ENCODE measurements around the gene RAB3A.
A peak's percentile ranks its signal among the peaks of the same experiment; 100 is the strongest.

The RAB3A gene

GRCh38 chr19:18203863-18204393, at the start of gene RAB3A:
TSS of gene RAB3A (minus strand) at chr19:18204042. CDS start at chr19:18202740, 1,302 bp downstream.
- peak; percentile 99 for DNase-seq

GRCh38 chr19:18253130-18253529, 49.3 kb upstream of the RAB3A start:
- no peak for DNase-seq

- DNase-seq: no peak
These were observed 48.5 kb upstream of the RAB3A start for GRCh38 chr19:18252370-18252717.

GRCh38 chr19:18251587-18252369, 47.9 kb upstream of the RAB3A start:
- DNase-seq: peak; percentile 79

GRCh38 chr19:18249834-18250233, 46.0 kb upstream of the RAB3A start:
- DNase-seq: no peak

GRCh38 chr19:18245297-18245696, 41.5 kb upstream of the RAB3A start:
- DNase-seq: no peak

GRCh38 chr19:18239303-18239702, 35.5 kb upstream of the RAB3A start:
- no peak for DNase-seq

- no peak for DNase-seq
These were observed 30.4 kb upstream of the RAB3A start for GRCh38 chr19:18234194-18234593.

- DNase-seq: peak; percentile 56
These were observed 29.5 kb upstream of the RAB3A start for GRCh38 chr19:18233224-18233825.

- no peak for DNase-seq
These were observed 28.8 kb upstream of the RAB3A start for GRCh38 chr19:18232540-18233223.

GRCh38 chr19:18231775-18232174, 27.9 kb upstream of the RAB3A start:
- no peak for DNase-seq

- no peak for DNase-seq
These were observed 27.3 kb upstream of the RAB3A start for GRCh38 chr19:18230941-18231734.

- no peak for DNase-seq
These were observed 26.1 kb upstream of the RAB3A start for GRCh38 chr19:18229915-18230314.

GRCh38 chr19:18229474-18229873, 25.6 kb upstream of the RAB3A start:
- no peak for DNase-seq

- no peak for DNase-seq
These were observed 24.0 kb upstream of the RAB3A start for GRCh38 chr19:18227781-18228271.

GRCh38 chr19:18226956-18227780, 23.3 kb upstream of the RAB3A start:
- DNase-seq: no peak

- DNase-seq: no peak
These were observed 22.0 kb upstream of the RAB3A start, which contains the start of gene PDE4C for GRCh38 chr19:18225702-18226468. TSS of gene PDE4C (minus strand) at chr19:18226438. CDS start at chr19:18226415, 23 bp downstream.

GRCh38 chr19:18225355-18225701, 21.5 kb upstream of the RAB3A start:
- DNase-seq: no peak

GRCh38 chr19:18224525-18225354, 20.9 kb upstream of the RAB3A start:
- DNase-seq: peak; percentile 87

Measured in stimulated activated CD4-positive, alpha-beta T cell treated with anti-CD3 and anti-CD28 coated beads, Interleukin-4, amount 100 ng/mL, for 1 hour (primary cell).